Stimulated activated CD8-positive, alpha-beta memory T cell treated with anti-CD3 and anti-CD28 coated beads, Interleukin-7, amount 100 ng/mL, for 48 hours (primary cell): ENCODE results near the gene BLMH.
"Not testable (repeated sequence)": the region's sequence is repeated elsewhere in the genome, so short reads cannot be mapped to it uniquely, and the experiment has no call there.

ENCODE experiments used
- DNase-seq, 2 donors: peaks; one replicate each; pipeline ENCODE4 v3.0.0-alpha.2; 2020; ENCODE audit warnings: low read depth in 1 of 2; ENCODE audit errors: extremely low read depth in 1 of 2

BLMH gene

GRCh38 chr17:30209930-30210329 lies 81.8 kb downstream of the BLMH start:
- DNase-seq, result no peak

GRCh38 chr17:30208214-30208613 lies 83.5 kb downstream of the BLMH start:
- DNase-seq, result no peak

DNA sequence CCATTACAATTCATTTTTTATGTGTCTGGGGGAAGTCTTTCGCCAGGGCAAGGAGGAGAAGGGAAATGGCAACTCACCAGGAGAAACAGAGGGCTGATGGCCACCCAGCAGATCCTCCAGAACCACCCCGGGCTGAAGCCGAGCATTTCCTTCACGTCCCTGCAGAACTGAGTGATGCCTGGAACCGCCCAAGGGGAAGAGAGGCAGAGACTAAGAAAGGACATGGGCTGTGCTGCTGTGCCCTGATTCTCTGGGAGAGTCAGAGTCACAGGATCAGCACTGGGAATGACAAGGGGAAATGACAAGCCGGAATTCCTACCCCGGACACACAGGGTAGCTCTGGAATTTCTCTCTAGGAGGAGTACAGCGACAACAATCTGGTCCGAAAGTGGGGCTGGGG lies 84.1 kb downstream of the BLMH start:
- no peak for DNase-seq

- no peak for DNase-seq
These were observed 88.2 kb downstream of the BLMH start for GRCh38 chr17:30203471-30203981.

GRCh38 chr17:30200656-30201055 lies 91.1 kb downstream of the BLMH start:
- DNase-seq, result not testable (repeated sequence)

DNA sequence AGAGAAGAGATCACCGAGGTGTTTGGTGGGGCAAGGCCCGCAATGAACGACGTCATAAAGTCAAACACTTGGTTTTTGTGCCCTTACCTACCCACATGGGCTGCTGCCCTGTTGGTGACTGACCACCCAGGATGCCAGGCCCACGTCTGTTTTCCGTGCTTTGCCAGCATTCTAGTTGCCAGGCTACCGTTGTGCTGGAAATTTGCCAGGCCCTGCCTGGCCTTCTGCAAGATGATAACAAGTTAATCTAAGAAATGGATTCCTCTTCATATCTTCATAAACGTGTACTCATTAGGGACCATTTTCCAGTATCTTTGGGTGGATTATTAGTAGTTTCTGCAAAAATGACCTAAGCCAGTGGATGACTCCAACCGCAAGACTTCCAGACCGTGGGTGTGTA lies 91.6 kb downstream of the BLMH start:
- no peak for DNase-seq

- no peak for DNase-seq
These were observed 92.1 kb downstream of the BLMH start for GRCh38 chr17:30199600-30199999.
